RWPE1 (cell line): ENCODE measurements around the gene F13B.

Experiments used
- CTCF ChIA-PET: fragments of 350-600 bp; sonication (Branson Sonifier 250); formaldehyde crosslinking; extraction: SDS; loops from one replicate; lab custom pipeline; 2021; lab: Yijun Ruan, JAX
- POLR2A ChIA-PET: fragments of 400-600 bp; formaldehyde crosslinking; extraction: SDS; loops from one replicate; lab custom pipeline; 2020; ENCODE audit warnings: antibody characterized with exemption; ENCODE audit not compliant: low non-redundant PET; lab: Yijun Ruan, JAX
- DNase-seq: peaks from one replicate; pipeline ENCODE4 v3.0.0; 2012; ENCODE audit warnings: low spot score
- H3K27ac ChIP-seq: fragments of 450-650 bp; 2 replicates; pipeline ENCODE4 v1.5.1; 2017
- CTCF ChIP-seq: fragments of 450-650 bp; conservative IDR thresholded peaks from 2 replicates; pipeline ENCODE4 v1.5.1; 2017; ENCODE audit warnings: low read depth, mild to moderate bottlenecking

F13B gene

GRCh38 chr1:197081117-197081753 is 14.2 kb upstream of the F13B start:
- POLR2A ChIA-PET = no interaction called here
- CTCF ChIA-PET = no interaction called here
- DNase-seq = no peak

GRCh38 chr1:197080323-197080722 is 13.3 kb upstream of the F13B start:
- CTCF ChIA-PET = no interaction called here
- no peak for DNase-seq
- no peak overlapping the region for H3K27ac ChIP-seq
- no peak for TF ChIP-seq CTCF
- POLR2A ChIA-PET = no interaction called here

More at GRCh38 chr1:197081117-197081753, 14.2 kb upstream of the F13B start:
- H3K27ac ChIP-seq = no peak overlapping the region
- no peak for TF ChIP-seq CTCF

GRCh38 chr1:197076585-197076984 is 9.5 kb upstream of the F13B start:
- ChIA-PET CTCF (no interaction called here), POLR2A (no interaction called here)
- DNase-seq = no peak
- TF ChIP-seq CTCF = no peak
- H3K27ac ChIP-seq = no peak overlapping the region

- CTCF ChIA-PET = interaction anchor here (0.6 to 0.7 kb wide), 2 partner anchors 16 to 217 kb away, joined by 3 to 6 read pairs; no protein-coding TSS in a partner anchor
- POLR2A ChIA-PET = no interaction called here
- no peak overlapping the region for H3K27ac ChIP-seq
- DNase-seq = no peak
- no peak for TF ChIP-seq CTCF
These were observed 6.9 kb upstream of the F13B start for GRCh38 chr1:197073978-197074377.

- TF ChIP-seq CTCF = no peak
- no peak for DNase-seq
- POLR2A ChIA-PET = no interaction called here
- CTCF ChIA-PET = interaction anchor here (0.7 kb wide), 1 partner anchor 40 kb away, joined by 4 read pairs; no protein-coding TSS in a partner anchor
- H3K27ac ChIP-seq = no peak overlapping the region
These were observed 378 bp upstream of the F13B start for GRCh38 chr1:197067457-197067818.

GRCh38 chr1:197066277-197066676 is 783 bp downstream of the F13B start:
- CTCF ChIA-PET = no interaction called here
- TF ChIP-seq CTCF = no peak
- POLR2A ChIA-PET = no interaction called here
- no peak overlapping the region for H3K27ac ChIP-seq
- no peak for DNase-seq
